Naive B cell (primary cell): ENCODE data around the gene STIM1. TPM values are rescaled to one million over a fixed set of nuclear protein-coding genes. Genes with fewer than 3 reads are reported as not detected.
A peak's percentile ranks its signal among the peaks of the same experiment; 100 is the strongest.
"Not testable (repeated sequence)": the region's sequence is repeated elsewhere in the genome, so short reads cannot be mapped to it uniquely, and the experiment has no call there.

Experiments
- ATAC-seq, 2 donors: fragments of 150-1000 bp; cut with Tn5 transposase; 2 replicates each; pipeline ENCODE4 v1.10.0; 2021; ENCODE audit warnings: low read depth in 2 of 2, mild to moderate bottlenecking in 2 of 2, moderate library complexity in 2 of 2
- DNase-seq: peaks from one replicate; pipeline ENCODE4 v3.0.0; 2022
- H3K27ac Mint-ChIP-seq, 6 donors: one replicate each; pipeline ENCODE4 v1.8.0; 2020 to 2022; ENCODE audit warnings: mild to moderate bottlenecking in 6 of 6, mixed read lengths in 6 of 6, moderate library complexity in 5 of 6, inconsistent platforms in 2 of 6
- H3K27me3 Mint-ChIP-seq, 3 donors: one replicate each; pipeline ENCODE4 v1.8.0; 2021 to 2022; ENCODE audit warnings: mixed read lengths in 3 of 3, mild to moderate bottlenecking in 1 of 3
- H3K36me3 Mint-ChIP-seq, 2 donors: one replicate each; pipeline ENCODE4 v1.8.0; 2020 to 2022; ENCODE audit warnings: mixed read lengths in 2 of 2, inconsistent platforms in 1 of 2, mild to moderate bottlenecking in 1 of 2
- H3K4me1 Mint-ChIP-seq, 3 donors: one replicate each; pipeline ENCODE4 v1.8.0; 2020 to 2022; ENCODE audit warnings: mixed read lengths in 3 of 3, inconsistent platforms in 1 of 3, mild to moderate bottlenecking in 1 of 3, moderate library complexity in 1 of 3
- H3K4me3 Mint-ChIP-seq, 8 donors: one replicate each; pipeline ENCODE4 v1.8.0; 2020 to 2022; ENCODE audit warnings: mild to moderate bottlenecking in 8 of 8, mixed read lengths in 8 of 8, moderate library complexity in 8 of 8, inconsistent platforms in 2 of 8
- H3K9me3 Mint-ChIP-seq, 7 donors: one replicate each; pipeline ENCODE4 v1.8.0; 2020 to 2022; ENCODE audit warnings: mixed read lengths in 7 of 7, mild to moderate bottlenecking in 5 of 7, inconsistent platforms in 2 of 7, moderate library complexity in 1 of 7
- polyA plus RNA-seq, 6 donors: library from polyadenylated mRNA; unstranded; fragments of 300-500 nt; fragmentation: Illumina TruSeq; gene quantifications; one replicate each; pipeline ENCODE4 v1.2.3, GENCODE V29; 2021; ENCODE audit warnings: low read depth in 6 of 6

STIM1 gene
- polyA plus RNA-seq, 6 donors from 2014 or later: 29.1 to 51.9 (median 35.0) TPM

DNA sequence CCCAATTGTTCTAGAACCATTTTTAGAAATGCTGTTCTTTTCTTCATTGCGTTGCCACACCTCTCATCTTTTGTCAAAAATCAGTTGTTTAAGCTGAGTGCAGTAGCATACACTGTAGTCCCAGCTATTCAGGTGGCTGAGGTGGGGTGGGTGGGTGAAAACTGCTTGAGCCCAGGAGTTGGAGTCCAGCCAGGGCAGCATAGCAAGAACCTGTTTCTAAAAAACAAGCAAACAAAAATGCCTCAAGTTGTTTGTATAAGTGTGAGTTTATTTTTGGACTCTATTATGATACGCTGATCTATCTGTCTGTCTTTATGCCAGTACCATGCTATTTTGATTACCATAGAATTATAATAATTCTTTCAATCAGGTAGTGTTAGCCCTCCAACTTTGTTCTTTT lies 176.6 kb downstream of the STIM1 start:
- ATAC-seq (no peak), DNase-seq (no peak)
- H3K27me3 Mint-ChIP-seq: no peaks in the 10 kb centered on the region
- peak overlapping the region in 1 of 8 donors; percentile 41 for H3K4me3 Mint-ChIP-seq
- peaks cover under 1 to 24% (median 10%) of the 10 kb centered on the region in 3 donors for H3K4me1 Mint-ChIP-seq
- H3K9me3 Mint-ChIP-seq: peaks cover 0 to 11% (median 6%) of the 10 kb centered on the region in 7 donors
- no peak overlapping the region for H3K27ac Mint-ChIP-seq
- H3K36me3 Mint-ChIP-seq: peaks cover 0 to 35% of the 10 kb centered on the region in 2 donors

DNA sequence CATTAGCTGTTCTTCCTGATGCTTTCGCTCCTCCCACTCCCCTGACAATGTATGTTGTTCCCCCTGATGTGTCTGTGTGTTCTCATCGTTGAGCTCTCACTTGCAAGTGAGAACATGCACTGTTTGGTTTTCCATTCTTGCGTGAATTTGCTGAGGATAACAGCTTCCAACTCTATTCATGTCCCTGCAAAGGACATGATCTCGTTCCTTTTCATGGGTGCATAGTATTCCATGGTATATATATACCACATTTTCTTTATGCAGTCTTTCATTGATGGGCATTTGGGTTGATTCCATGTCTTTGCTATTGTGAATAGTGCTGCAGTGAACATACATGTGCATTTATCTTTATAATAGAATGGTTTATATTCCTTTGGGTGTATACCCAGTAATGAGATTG lies 180.5 kb downstream of the STIM1 start:
- H3K9me3 Mint-ChIP-seq: peaks cover 0 to 14% (median 6%) of the 10 kb centered on the region in 7 donors
- H3K27ac Mint-ChIP-seq: peak overlapping the region in 1 of 6 donors; percentile 3
- no peaks in the 10 kb centered on the region for H3K27me3 Mint-ChIP-seq
- ATAC-seq (no peak), DNase-seq (no peak)
- no peak overlapping the region for H3K4me3 Mint-ChIP-seq
- H3K36me3 Mint-ChIP-seq: peaks cover 0 to 27% of the 10 kb centered on the region in 2 donors
- peaks cover 16 to 39% (median 17%) of the 10 kb centered on the region in 3 donors for H3K4me1 Mint-ChIP-seq

GRCh38 chr11:4039011-4039410 lies 183.5 kb downstream of the STIM1 start:
- no peak for ATAC-seq
- peak overlapping the region in 1 of 6 donors; percentile 57 for H3K27ac Mint-ChIP-seq
- H3K4me1 Mint-ChIP-seq: peaks cover 18 to 55% (median 27%) of the 10 kb centered on the region in 3 donors
- H3K27me3 Mint-ChIP-seq: no peaks in the 10 kb centered on the region
- no peak for DNase-seq
- peaks cover 0 to 11% of the 10 kb centered on the region in 2 donors for H3K36me3 Mint-ChIP-seq
- H3K4me3 Mint-ChIP-seq: no peak overlapping the region
- peaks cover 0 to 10% (median 3%) of the 10 kb centered on the region in 7 donors for H3K9me3 Mint-ChIP-seq

GRCh38 chr11:4040461-4040860 lies 185.0 kb downstream of the STIM1 start:
- ATAC-seq (no peak), DNase-seq (no peak)
- Mint-ChIP-seq H3K27me3 (no peaks in the 10 kb centered on the region), H3K9me3 (peaks cover 0 to 10% (median 3%) of the 10 kb centered on the region in 7 donors), H3K27ac (peak overlapping the region in 3 of 6 donors; percentile 4 to 64 (median 55)), H3K4me3 (no peak overlapping the region), H3K4me1 (peaks cover 24 to 56% (median 30%) of the 10 kb centered on the region in 3 donors), H3K36me3 (peaks cover 0 to 11% of the 10 kb centered on the region in 2 donors)

GRCh38 chr11:4041731-4042391 lies 186.4 kb downstream of the STIM1 start:
- Mint-ChIP-seq H3K27me3 (no peaks in the 10 kb centered on the region), H3K4me1 (peaks cover 24 to 54% (median 38%) of the 10 kb centered on the region in 3 donors), H3K9me3 (peaks cover 0 to 3% (median 0%) of the 10 kb centered on the region in 7 donors), H3K36me3 (peaks cover 0 to 4% of the 10 kb centered on the region in 2 donors), H3K27ac (peak overlapping the region in 1 of 6 donors; percentile 49), H3K4me3 (no peak overlapping the region)
- DNase-seq: no peak
- ATAC-seq: no peak

DNA sequence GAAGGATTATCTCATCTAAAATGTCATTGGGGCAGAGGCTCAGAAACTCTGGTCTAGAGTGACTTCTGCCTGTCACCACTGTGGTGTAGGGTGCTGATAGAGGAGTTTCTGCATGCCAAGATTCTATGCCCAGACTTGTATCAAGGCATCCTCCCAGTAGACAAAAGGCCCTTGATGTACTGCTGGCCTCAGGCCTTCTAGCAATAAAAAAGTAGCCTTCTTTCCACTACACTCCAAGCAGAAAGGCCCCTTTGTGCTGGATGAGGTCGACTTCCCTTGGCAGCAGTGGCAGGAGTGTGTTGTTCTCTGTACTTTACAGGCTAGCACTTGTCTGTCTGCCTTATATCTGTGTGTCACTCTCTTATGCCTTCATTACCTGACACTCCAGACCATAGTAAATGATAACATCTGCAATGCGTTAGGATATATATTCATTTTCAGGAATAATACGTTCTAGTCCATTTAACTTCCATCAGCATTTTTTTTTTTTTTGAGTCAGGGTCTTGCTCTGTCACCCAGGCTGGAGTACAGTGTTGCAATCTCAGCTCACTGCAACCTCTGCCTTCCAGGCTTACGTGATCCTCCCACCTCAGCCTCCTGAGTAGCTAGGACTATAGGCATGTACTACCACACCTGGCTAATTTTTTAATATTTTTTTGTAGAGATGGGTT lies 189.6 kb downstream of the STIM1 start:
- H3K27ac Mint-ChIP-seq: peak overlapping the region in 2 of 6 donors; percentile 26 to 54
- no peak for DNase-seq
- no peak for ATAC-seq
- no peaks in the 10 kb centered on the region for H3K9me3 Mint-ChIP-seq
- H3K4me1 Mint-ChIP-seq: peaks cover 26 to 51% (median 39%) of the 10 kb centered on the region in 3 donors
- H3K4me3 Mint-ChIP-seq: no peak overlapping the region
- H3K36me3 Mint-ChIP-seq: no peaks in the 10 kb centered on the region
- H3K27me3 Mint-ChIP-seq: no peaks in the 10 kb centered on the region

- H3K36me3 Mint-ChIP-seq: peaks cover 0 to 4% of the 10 kb centered on the region in 2 donors
- H3K4me1 Mint-ChIP-seq: peaks cover 23 to 34% (median 25%) of the 10 kb centered on the region in 3 donors
- no peaks in the 10 kb centered on the region for H3K27me3 Mint-ChIP-seq
- peaks cover 0 to 3% (median 0%) of the 10 kb centered on the region in 7 donors for H3K9me3 Mint-ChIP-seq
- ATAC-seq: no peak
- no peak overlapping the region for H3K27ac Mint-ChIP-seq
- DNase-seq: no peak
- no peak overlapping the region for H3K4me3 Mint-ChIP-seq
Measured at GRCh38 chr11:4048340-4048739, 192.9 kb downstream of the STIM1 start.

- peaks cover 0 to 3% (median 0%) of the 10 kb centered on the region in 7 donors for H3K9me3 Mint-ChIP-seq
- DNase-seq: no peak
- H3K4me3 Mint-ChIP-seq: no peak overlapping the region
- peak overlapping the region in 1 of 6 donors; percentile 53 for H3K27ac Mint-ChIP-seq
- H3K4me1 Mint-ChIP-seq: peaks cover 21 to 30% (median 22%) of the 10 kb centered on the region in 3 donors
- no peak for ATAC-seq
- H3K27me3 Mint-ChIP-seq: no peaks in the 10 kb centered on the region
- H3K36me3 Mint-ChIP-seq: peaks cover 0 to 4% of the 10 kb centered on the region in 2 donors
Measured at GRCh38 chr11:4049006-4049405, 193.5 kb downstream of the STIM1 start.

GRCh38 chr11:4050138-4050537 lies 194.7 kb downstream of the STIM1 start:
- Mint-ChIP-seq H3K27ac (peak overlapping the region in 1 of 6 donors; percentile 56), H3K27me3 (no peaks in the 10 kb centered on the region), H3K36me3 (peaks cover under 1 to 4% of the 10 kb centered on the region in 2 donors), H3K4me3 (peak overlapping the region in 1 of 8 donors; percentile 16), H3K4me1 (peaks cover 14 to 24% (median 21%) of the 10 kb centered on the region in 3 donors), H3K9me3 (peaks cover 0 to 3% (median 0%) of the 10 kb centered on the region in 7 donors)
- peak in 1 of 2 donors; percentile 55 for ATAC-seq
- DNase-seq: no peak

DNA sequence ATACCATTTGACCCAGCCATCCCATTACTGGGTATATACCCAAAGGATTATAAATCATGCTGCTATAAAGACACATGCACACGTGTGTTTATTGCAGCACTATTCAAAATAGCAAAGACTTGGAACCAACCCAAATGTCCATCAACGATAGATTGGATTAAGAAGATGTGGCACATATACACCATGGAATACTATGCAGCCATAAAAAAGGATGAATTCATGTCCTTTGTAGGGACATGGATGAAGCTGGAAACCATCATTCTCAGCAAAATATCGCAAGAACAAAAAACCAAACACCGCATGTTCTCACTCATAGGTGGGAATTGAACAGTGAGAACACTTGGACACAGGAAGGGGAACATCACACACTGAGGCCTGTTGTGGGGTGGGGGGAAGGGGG lies 197.7 kb downstream of the STIM1 start:
- peaks cover 24 to 27% (median 26%) of the 10 kb centered on the region in 3 donors for H3K4me1 Mint-ChIP-seq
- not testable (repeated sequence) for H3K27me3 Mint-ChIP-seq, H3K27ac Mint-ChIP-seq, H3K9me3 Mint-ChIP-seq, DNase-seq, H3K36me3 Mint-ChIP-seq, ATAC-seq, H3K4me3 Mint-ChIP-seq

DNA sequence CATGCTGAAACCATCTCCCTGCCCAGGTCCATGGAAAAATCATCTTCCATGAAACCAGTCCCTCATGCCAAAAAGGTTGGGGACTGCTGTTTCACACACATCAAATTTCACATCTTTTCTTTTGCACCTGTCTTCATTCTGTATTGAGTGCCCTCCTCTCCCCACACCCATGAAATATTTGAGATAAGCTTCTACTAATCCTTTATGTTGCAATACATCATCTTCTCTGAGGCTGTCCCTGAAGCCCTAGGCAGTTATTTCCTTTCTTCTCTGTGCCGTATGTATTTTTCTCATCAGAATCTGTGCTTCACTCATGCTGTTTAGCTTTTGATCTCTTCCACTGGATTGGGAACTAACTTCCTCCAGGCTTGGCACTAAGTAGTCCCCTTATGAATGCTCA lies 199.2 kb downstream of the STIM1 start:
- Mint-ChIP-seq H3K4me3 (no peak overlapping the region), H3K27ac (peak overlapping the region in 1 of 6 donors; percentile 86), H3K27me3 (no peaks in the 10 kb centered on the region), H3K4me1 (peaks cover 24 to 33% (median 29%) of the 10 kb centered on the region in 3 donors), H3K9me3 (peaks cover 0 to 3% (median 0%) of the 10 kb centered on the region in 7 donors), H3K36me3 (peaks cover 9 to 16% of the 10 kb centered on the region in 2 donors)
- ATAC-seq: no peak
- DNase-seq: no peak

- Mint-ChIP-seq H3K36me3 (peaks cover 16 to 21% of the 10 kb centered on the region in 2 donors), H3K4me3 (no peak overlapping the region), H3K9me3 (no peaks in the 10 kb centered on the region), H3K27me3 (no peaks in the 10 kb centered on the region), H3K27ac (peak overlapping the region in 1 of 6 donors; percentile 78), H3K4me1 (peaks cover 24 to 30% (median 25%) of the 10 kb centered on the region in 3 donors)
- DNase-seq (no peak), ATAC-seq (no peak)
Measured at GRCh38 chr11:4059424-4059823, 204.0 kb downstream of the STIM1 start.

DNA sequence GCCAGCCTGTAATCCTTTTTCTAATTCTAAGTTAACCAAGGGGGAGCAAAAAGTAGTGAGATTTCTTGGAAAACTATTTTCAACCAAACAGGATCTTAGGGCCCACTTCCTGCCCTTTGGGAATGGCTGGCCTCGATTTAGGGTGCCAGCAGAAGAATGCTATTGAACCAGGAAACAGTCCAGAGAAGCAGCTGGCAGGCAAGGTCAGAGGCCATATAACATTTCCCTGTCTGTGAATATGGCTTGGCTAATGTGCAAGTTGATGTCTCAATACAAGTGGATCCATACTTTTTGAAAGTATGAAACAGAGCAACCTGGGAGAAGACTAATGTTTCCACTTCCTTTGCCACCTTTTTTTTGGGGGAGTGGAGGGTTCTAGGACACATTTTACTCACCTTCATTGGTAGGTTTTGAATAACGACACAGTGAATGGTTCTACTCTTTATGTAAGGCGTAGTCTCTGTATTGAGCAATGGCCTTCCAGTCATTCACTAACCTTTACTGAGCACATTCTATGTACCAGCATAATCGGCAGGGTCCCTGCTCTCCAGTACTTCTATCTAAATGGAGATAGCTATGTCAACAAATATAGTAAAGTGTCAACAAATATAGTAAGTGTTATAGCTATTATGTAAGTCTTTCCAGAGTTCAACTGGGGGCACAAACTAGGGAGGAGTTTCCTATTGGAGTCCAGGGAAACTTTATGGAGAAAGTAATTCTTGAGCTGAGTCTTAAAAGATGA lies 204.9 kb downstream of the STIM1 start:
- no peak overlapping the region for H3K4me3 Mint-ChIP-seq
- peak overlapping the region in 2 of 6 donors; percentile 42 to 71 for H3K27ac Mint-ChIP-seq
- H3K36me3 Mint-ChIP-seq: peaks cover 13 to 21% of the 10 kb centered on the region in 2 donors
- H3K9me3 Mint-ChIP-seq: no peaks in the 10 kb centered on the region
- H3K27me3 Mint-ChIP-seq: no peaks in the 10 kb centered on the region
- DNase-seq (no peak), ATAC-seq (no peak)
- peaks cover 26 to 33% (median 29%) of the 10 kb centered on the region in 3 donors for H3K4me1 Mint-ChIP-seq
